ENCODE measurements around the gene CCR4.
A peak's percentile ranks its signal among the peaks of the same experiment; 100 is the strongest.

- TF ChIP-seq CTCF (IDR thresholded peaks at IDR 0.05) (no peak), POLR2AphosphoS5 (IDR thresholded peaks at IDR 0.05) (peak in 1 of 3 donors; percentile 56), POLR2A (IDR thresholded peaks at IDR 0.05) (no peak)
Observed at GRCh38 chr3:32910954-32911353, 40.5 kb upstream of the CCR4 start.
